Ovary (tissue), 9 donors: ENCODE measurements around the gene CELF4. TPM values are rescaled to one million over a fixed set of nuclear protein-coding genes. Genes with fewer than 3 reads are reported as not detected.
"Not testable (repeated sequence)": the region's sequence is repeated elsewhere in the genome, so short reads cannot be mapped to it uniquely, and the experiment has no call there.

Experiments used
- DNase-seq, 5 donors: peaks; one replicate each; pipeline ENCODE4 v3.0.0-alpha.2; 2019 to 2020
- H3K27ac ChIP-seq, 2 donors: fragments of 200-600 bp; one replicate each; pipeline versions ENCODE4 v1.5.1 to v1.8.0; 2019 to 2022
- H3K27me3 ChIP-seq: fragments of 200-600 bp; one replicate; pipeline ENCODE4 v1.8.0; 2022
- H3K36me3 ChIP-seq: fragments of 200-600 bp; sonication (generic); one replicate; pipeline ENCODE4 v1.5.1; 2019
- H3K4me1 ChIP-seq: one replicate; pipeline ENCODE4 v1.8.1; 2013; ENCODE audit warnings: mild to moderate bottlenecking, moderate library complexity; ENCODE audit not compliant: insufficient read depth
- H3K4me3 ChIP-seq: fragments of 200-600 bp; sonication (generic); one replicate; pipeline ENCODE4 v1.5.1; 2017
- H3K9me3 ChIP-seq, 2 donors: fragments of 200-600 bp in 1 of 2; sonication (generic) in 1 of 2; one replicate each; pipeline versions ENCODE4 v1.5.1 to v1.8.1; 2013 to 2019; ENCODE audit warnings: mild to moderate bottlenecking in 1 of 2, moderate library complexity in 1 of 2
- EP300 ChIP-seq: sonication (generic); formaldehyde crosslinking; IDR thresholded peaks from one replicate; pipeline ENCODE4 v1.6.1; 2017; ENCODE audit warnings: antibody characterized with exemption
- POLR2A ChIP-seq: fragments of 450-650 bp; IDR thresholded peaks from one replicate; pipeline ENCODE4 v1.6.1; 2017; ENCODE audit warnings: antibody characterized with exemption, mild to moderate bottlenecking, moderate library complexity
- WGBS, 3 donors: extraction: QIAGEN DNeasy Blood & Tissue Kit in 1 of 3; methylation state at CpG; one replicate each; pipeline versions ENCODE4 v1.1.5 to v1.1.7; 2013 to 2017; 5-methylcytosine and 5-hydroxymethylcytosine counted together
- intact Hi-C, 4 donors: fragments of 100-400 bp; cut with DNase I; formaldehyde crosslinking; loops; one replicate each; pipeline versions ENCODE4 v1.11.0 to v1.15.1; 2022 to 2023
- polyA plus RNA-seq, 2 donors: library from polyadenylated mRNA; stranded (reverse); fragments of 200-250 nt in 1 of 2; fragments of 350-450 nt in 1 of 2; fragmentation: Illumina TruSeq in 1 of 2; extraction: RNeasy Lipid Tissue Mini Kit (QIAGEN cat#74804) in 1 of 2; gene quantifications; one replicate each; pipeline ENCODE4 v1.2.3, GENCODE V29; 2013 to 2014
- total RNA-seq, 7 donors: library from RNA; depleted of rRNA in 2 of 7; stranded (reverse); fragments of >200 nt in 2 of 7; fragmentation: NEBNext Ultra II Directional in 3 of 7; extraction: Animal tissue kit (Norgen Biotek cat#: 25700) in 3 of 7; gene quantifications; one replicate each; pipeline versions ENCODE4 v1.1.0 to v1.2.4, GENCODE V29; 2016 to 2023
- TF ChIP-seq, protein P1 (sequence below), 3 donors: fragments of 450-650 bp in 2 of 3; fragments of 200-600 bp in 1 of 3; IDR thresholded peaks; one replicate each; pipeline versions ENCODE4 v1.5.1 to v1.8.0; 2016 to 2022; ENCODE audit warnings: antibody characterized with exemption in 3 of 3, mild to moderate bottlenecking in 1 of 3
- donor health status: DM: no; HTN: no; CAD: no; lungs with moderate emphysema.
- donor health status: DM: no; HTN: no; CAD: no.
- donor health status: Bipolar disorder and iron deficiency.
- donor health status: DM: yes; HTN: yes; CAD: no.
- donor health status: DM: no; HTN: no; CAD: no.
- donor health status: DM: yes; HTN: yes; CAD: no.

The CELF4 gene
- total and polyA plus RNA-seq, 9 donors: 0.15 to 1.6 (median 1.1) TPM; not detected in 1

DNA sequence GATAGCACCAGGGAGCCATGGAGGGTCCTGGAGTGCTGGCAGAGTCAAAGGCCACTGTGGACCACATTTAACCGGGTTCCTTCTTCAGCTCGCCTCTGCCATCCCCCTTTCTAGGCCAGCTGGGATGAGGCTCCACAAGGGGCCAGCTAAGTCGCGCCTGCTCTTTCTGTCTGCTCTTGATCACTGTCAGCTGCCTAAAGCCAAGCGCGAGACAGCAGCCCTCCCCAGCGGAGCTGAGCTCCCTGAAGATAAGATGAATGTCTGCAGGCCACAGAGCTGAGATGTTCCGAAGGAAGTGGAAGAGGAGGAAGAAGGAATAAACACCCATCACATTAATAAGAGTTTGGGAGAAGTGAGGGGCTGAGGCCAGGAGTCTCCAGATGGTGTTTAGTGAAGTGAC, 99.6 kb downstream of the CELF4 start:
- H3K4me3 ChIP-seq: no peak overlapping the region
- 8 to 17% (median 15%) methylated on average over 8 of the region's 8 CpGs for WGBS, 3 donors
- no peaks in the 10 kb centered on the region for H3K36me3 ChIP-seq
- no peaks in the 10 kb centered on the region for H3K4me1 ChIP-seq
- no peaks in the 10 kb centered on the region for H3K27me3 ChIP-seq
- intact Hi-C loops: no loop called here
- H3K9me3 ChIP-seq: no peaks in the 10 kb centered on the region
- no peak overlapping the region for H3K27ac ChIP-seq
- TF ChIP-seq, protein P1, sequence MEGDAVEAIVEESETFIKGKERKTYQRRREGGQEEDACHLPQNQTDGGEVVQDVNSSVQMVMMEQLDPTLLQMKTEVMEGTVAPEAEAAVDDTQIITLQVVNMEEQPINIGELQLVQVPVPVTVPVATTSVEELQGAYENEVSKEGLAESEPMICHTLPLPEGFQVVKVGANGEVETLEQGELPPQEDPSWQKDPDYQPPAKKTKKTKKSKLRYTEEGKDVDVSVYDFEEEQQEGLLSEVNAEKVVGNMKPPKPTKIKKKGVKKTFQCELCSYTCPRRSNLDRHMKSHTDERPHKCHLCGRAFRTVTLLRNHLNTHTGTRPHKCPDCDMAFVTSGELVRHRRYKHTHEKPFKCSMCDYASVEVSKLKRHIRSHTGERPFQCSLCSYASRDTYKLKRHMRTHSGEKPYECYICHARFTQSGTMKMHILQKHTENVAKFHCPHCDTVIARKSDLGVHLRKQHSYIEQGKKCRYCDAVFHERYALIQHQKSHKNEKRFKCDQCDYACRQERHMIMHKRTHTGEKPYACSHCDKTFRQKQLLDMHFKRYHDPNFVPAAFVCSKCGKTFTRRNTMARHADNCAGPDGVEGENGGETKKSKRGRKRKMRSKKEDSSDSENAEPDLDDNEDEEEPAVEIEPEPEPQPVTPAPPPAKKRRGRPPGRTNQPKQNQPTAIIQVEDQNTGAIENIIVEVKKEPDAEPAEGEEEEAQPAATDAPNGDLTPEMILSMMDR (IDR thresholded peaks at IDR 0.05): no peak
- TF ChIP-seq POLR2A: no peak
- no peak for TF ChIP-seq EP300
- DNase-seq: no peak

DNA sequence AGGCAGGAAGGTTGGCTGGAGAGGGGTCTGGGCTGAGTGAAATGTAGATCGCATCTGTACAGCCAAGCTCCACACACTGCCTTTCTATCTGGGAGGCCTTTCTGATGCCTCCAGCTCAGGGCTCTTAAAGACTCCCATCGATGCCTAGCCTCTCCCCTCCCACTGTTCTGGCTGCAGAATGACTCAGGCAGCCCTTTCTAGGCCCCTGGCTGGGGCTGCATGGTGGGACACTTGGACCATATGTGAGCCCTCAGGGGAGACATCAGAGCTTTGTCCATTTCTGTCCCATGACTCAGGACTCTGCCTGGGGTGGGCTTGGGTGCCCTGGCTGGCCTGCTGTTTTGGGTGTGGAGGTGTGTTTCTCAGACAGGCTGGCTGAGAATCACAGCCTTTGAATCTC, 101.3 kb downstream of the CELF4 start:
- no peak overlapping the region for H3K4me3 ChIP-seq
- no peaks in the 10 kb centered on the region for H3K36me3 ChIP-seq
- WGBS, 3 donors: 67 to 84% (median 68%) methylated on average over 2 of the region's 2 CpGs
- TF ChIP-seq, protein P1 (IDR thresholded peaks at IDR 0.05): no peak
- TF ChIP-seq POLR2A (no peak), EP300 (no peak)
- H3K27ac ChIP-seq: no peak overlapping the region
- no peaks in the 10 kb centered on the region for H3K9me3 ChIP-seq
- no peaks in the 10 kb centered on the region for H3K4me1 ChIP-seq
- H3K27me3 ChIP-seq: no peaks in the 10 kb centered on the region
- DNase-seq: no peak
- intact Hi-C loops: no loop called here

DNA sequence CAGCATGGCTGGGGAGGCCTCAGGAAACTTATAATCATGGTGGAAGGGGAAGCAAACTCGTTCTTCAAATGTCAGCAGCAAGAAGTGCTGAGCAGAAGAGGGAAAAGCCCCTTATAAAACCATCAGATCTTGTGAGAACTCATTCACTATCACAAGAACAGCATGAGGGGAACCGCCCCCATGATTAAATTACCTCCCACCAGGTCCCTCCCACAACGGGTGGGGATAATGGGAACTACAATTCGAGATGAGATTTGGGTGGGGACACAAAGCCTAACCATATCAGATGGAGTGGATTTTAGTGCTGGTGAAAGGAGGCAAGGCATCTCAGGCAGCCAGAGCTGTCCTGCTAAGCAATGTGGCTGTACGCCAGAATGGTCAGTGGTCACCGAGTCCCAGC, 104.3 kb downstream of the CELF4 start:
- H3K4me3 ChIP-seq, H3K36me3 ChIP-seq, H3K4me1 ChIP-seq, H3K27ac ChIP-seq, H3K27me3 ChIP-seq, intact Hi-C loops, DNase-seq, H3K9me3 ChIP-seq: not testable (repeated sequence)
- WGBS, 3 donors: 71 to 82% (median 74%) methylated on average over 6 of the region's 6 CpGs

DNA sequence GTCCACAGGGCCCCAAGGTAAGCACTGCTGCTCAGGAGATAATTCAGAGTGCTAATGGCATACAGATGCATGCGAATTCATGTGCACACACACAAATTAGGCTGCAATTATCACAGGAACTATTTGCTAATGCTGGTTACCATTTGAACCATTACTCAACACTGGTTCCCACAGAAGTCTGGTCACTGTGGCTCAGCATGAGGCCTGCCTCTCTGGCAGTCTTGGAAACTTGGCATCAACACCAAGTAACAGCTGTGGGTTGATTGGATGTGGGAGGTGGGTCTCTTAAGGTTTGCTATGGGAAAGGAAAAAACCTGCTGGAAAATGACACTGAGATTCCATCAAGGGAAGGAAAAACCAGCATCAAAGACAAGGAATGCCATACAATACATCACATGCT, 105.0 kb downstream of the CELF4 start:
- Histone ChIP-seq H3K4me3 (no peak overlapping the region), H3K36me3 (no peaks in the 10 kb centered on the region), H3K4me1 (no peaks in the 10 kb centered on the region), H3K9me3 (no peaks in the 10 kb centered on the region), H3K27ac (no peak overlapping the region), H3K27me3 (no peaks in the 10 kb centered on the region)
- intact Hi-C loops: no loop called here
- DNase-seq: no peak
- 83 to 84% (median 84%) methylated on average over 1 of the region's 1 CpG for WGBS, 3 donors
- TF ChIP-seq EP300 (no peak), POLR2A (no peak)
- TF ChIP-seq, protein P1 (IDR thresholded peaks at IDR 0.05): no peak

GRCh38 chr18:37458697-37459096, 106.9 kb downstream of the CELF4 start:
- H3K4me3 ChIP-seq: no peak overlapping the region
- H3K27me3 ChIP-seq: no peaks in the 10 kb centered on the region
- no peak overlapping the region for H3K27ac ChIP-seq
- H3K9me3 ChIP-seq: no peaks in the 10 kb centered on the region
- TF ChIP-seq, protein P1 (IDR thresholded peaks at IDR 0.05): no peak
- no peak for TF ChIP-seq EP300
- TF ChIP-seq POLR2A: no peak
- intact Hi-C loops: loop anchor here in 1 of 4 donors (10.0 kb wide), 2 partner anchors 64 to 1284 kb away; no protein-coding TSS in a partner anchor
- 75 to 83% (median 79%) methylated on average over 6 of the region's 6 CpGs for WGBS, 3 donors
- H3K36me3 ChIP-seq: no peaks in the 10 kb centered on the region
- H3K4me1 ChIP-seq: peaks cover 2% of the 10 kb centered on the region
- DNase-seq: no peak
